T-helper 9 cell (primary cell): ENCODE data around the gene PRR11.
"Not testable (repeated sequence)": the region's sequence is repeated elsewhere in the genome, so short reads cannot be mapped to it uniquely, and the experiment has no call there.

Experiments
- DNase-seq: peaks from one replicate; pipeline ENCODE4 v3.0.0-alpha.2; 2020

PRR11 gene

GRCh38 chr17:59152925-59153324 lies 2.6 kb upstream of the PRR11 start:
- DNase-seq = no peak

GRCh38 chr17:59154292-59154720 lies 1.2 kb upstream of the PRR11 start:
- DNase-seq = peak; percentile 5

GRCh38 chr17:59154721-59155438 lies 666 bp upstream of the PRR11 start, which contains the start of gene SKA2:
Gene SKA2, minus strand, starts transcription at chr17:59155186. Its CDS starts 23 bp downstream, at chr17:59155163.
- peak; percentile 90 for DNase-seq

- DNase-seq = no peak
Observed at GRCh38 chr17:59160157-59161025, 4.8 kb downstream of the PRR11 start.

- DNase-seq = no peak
Observed at GRCh38 chr17:59161477-59161876, 5.9 kb downstream of the PRR11 start.

GRCh38 chr17:59165933-59166342 lies 10.4 kb downstream of the PRR11 start:
- DNase-seq = peak; percentile 17

- DNase-seq = no peak
Observed at GRCh38 chr17:59167571-59168001, 12.0 kb downstream of the PRR11 start.

GRCh38 chr17:59172436-59173004 lies 17.0 kb downstream of the PRR11 start:
- DNase-seq = no peak

- no peak for DNase-seq
Observed at GRCh38 chr17:59174671-59175070, 19.1 kb downstream of the PRR11 start.

- DNase-seq = no peak
Observed at GRCh38 chr17:59175076-59175475, 19.5 kb downstream of the PRR11 start.

- no peak for DNase-seq
Observed at GRCh38 chr17:59178266-59178985, 22.9 kb downstream of the PRR11 start.

- DNase-seq = not testable (repeated sequence)
Observed at GRCh38 chr17:59179601-59180000, 24.1 kb downstream of the PRR11 start.

- DNase-seq = no peak
Observed at GRCh38 chr17:59180626-59181025, 25.1 kb downstream of the PRR11 start.

GRCh38 chr17:59181481-59181880 lies 25.9 kb downstream of the PRR11 start:
- DNase-seq = no peak

- DNase-seq = no peak
Observed at GRCh38 chr17:59185997-59186396, 30.5 kb downstream of the PRR11 start.

- no peak for DNase-seq
Observed at GRCh38 chr17:59186850-59187249, 31.3 kb downstream of the PRR11 start.

GRCh38 chr17:59190806-59191205 lies 35.3 kb downstream of the PRR11 start:
- DNase-seq = no peak

GRCh38 chr17:59193336-59193862 lies 37.9 kb downstream of the PRR11 start:
- DNase-seq = no peak

- no peak for DNase-seq
Observed at GRCh38 chr17:59199398-59199797, 43.9 kb downstream of the PRR11 start.

GRCh38 chr17:59202320-59202719 lies 46.8 kb downstream of the PRR11 start:
- no peak for DNase-seq

- DNase-seq = no peak
Observed at GRCh38 chr17:59219370-59219769, 63.8 kb downstream of the PRR11 start.

GRCh38 chr17:59219992-59220327 lies 64.4 kb downstream of the PRR11 start:
- no peak for DNase-seq
